ENCODE measurements around the gene TBC1D10B. TPM values are rescaled to one million over a fixed set of nuclear protein-coding genes. Genes with fewer than 3 reads are reported as not detected.
A peak's percentile ranks its signal among the peaks of the same experiment; 100 is the strongest.
"Not testable (repeated sequence)": the region's sequence is repeated elsewhere in the genome, so short reads cannot be mapped to it uniquely, and the experiment has no call there.

The TBC1D10B gene
- total and polyA plus RNA-seq, 9 of the 15 experiments (the other 6 are each of a cell fraction or from before 2014, with no cell fraction given), result 2.2 to 55.4 (median 17.5) TPM

DNA sequence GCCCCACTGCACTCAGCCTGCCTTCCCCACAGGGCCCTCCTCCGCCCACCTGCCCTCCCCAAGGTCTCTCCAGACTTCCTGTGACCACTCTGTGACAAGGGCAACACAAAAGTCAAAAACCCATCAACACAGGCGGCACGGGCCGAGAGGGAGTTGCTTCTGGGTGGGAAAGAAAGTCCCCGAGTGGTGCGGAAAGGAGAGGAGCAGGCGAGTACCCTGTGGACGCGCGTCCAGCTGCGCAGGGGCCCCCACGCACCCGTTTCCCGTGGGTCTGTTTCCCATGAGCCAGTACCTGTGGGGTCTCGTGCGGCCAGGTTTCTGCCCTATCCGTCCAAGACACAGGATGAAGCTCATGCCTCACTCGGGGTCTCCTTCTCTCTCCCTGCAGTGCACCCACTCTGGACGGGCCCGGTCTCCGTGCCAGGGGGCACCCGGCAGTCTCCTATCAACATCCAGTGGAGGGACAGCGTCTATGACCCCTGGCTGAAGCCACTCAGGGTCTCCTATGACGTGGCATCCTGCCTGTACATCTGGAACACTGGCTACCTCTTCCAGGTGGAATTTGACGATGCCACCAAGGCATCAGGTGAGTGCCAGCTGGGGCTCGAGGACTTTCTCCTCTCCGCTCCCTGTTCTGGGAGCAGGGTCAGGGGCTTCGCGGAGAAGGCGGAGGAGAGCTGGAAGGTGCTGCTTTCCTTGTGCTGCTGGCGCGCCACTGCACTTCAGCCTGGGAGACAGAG, 27.4 kb downstream of the TBC1D10B start (continued):
- TF ChIP-seq, protein P1, sequence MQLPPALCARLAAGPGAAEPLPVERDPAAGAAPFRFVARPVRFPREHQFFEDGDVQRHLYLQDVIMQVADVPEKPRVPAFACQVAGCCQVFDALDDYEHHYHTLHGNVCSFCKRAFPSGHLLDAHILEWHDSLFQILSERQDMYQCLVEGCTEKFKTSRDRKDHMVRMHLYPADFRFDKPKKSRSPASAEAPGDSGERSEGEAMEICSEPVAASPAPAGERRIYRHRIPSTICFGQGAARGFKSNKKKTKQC (CRISPR knock-in tag; IDR thresholded peaks at IDR 0.05), result no peak
- no peak for TF ChIP-seq SMARCA4 (IDR thresholded peaks at IDR 0.05)

DNA sequence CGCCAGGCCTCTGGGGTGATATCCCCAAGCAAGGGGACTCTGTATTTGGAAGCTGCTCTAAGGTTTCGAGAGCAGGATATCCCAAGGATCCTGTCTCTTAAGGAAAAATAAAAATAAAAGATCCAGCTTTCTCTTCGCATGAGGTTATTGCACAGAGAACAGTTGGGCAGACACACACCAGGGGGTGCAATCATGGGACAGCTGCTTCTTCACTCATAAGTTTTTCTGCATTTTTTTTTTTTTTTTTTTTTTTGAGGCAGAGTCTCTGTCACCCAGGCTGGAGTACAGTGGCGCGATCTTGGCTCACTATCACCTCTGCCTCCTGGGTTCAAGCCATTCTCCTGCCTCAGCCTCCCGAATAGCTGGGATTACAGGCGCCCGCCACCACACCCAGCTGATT, 28.3 kb downstream of the TBC1D10B start:
- FAIRE-seq, result peak; percentile 52
- H3K9me3 ChIP-seq (replicated peaks; ENCODE audit: control insufficient read depth, insufficient read depth, low read depth, low read length); H3K9me1 ChIP-seq (ENCODE audit: control insufficient read depth, insufficient read depth, low read length); DNase-seq (ENCODE audit: extremely low read depth in 1 of 4, low spot score in 3 of 4); H2AFZ ChIP-seq (ENCODE audit: low read depth, low read length); H3K27me3 ChIP-seq (ENCODE audit: control insufficient read depth in 2 of 2, insufficient read depth in 2 of 2, low read length in 2 of 2); H4K20me1 ChIP-seq (replicated peaks; ENCODE audit: control insufficient read depth, insufficient read depth, low read length); H3K4me2 ChIP-seq (ENCODE audit: insufficient read depth, low read length); ATAC-seq; H3K4me3 ChIP-seq; BruUV-seq (replicated peaks); CTCF ChIA-PET (ENCODE audit: low intra/inter-chr PET ratio); H3K36me3 ChIP-seq (ENCODE audit: control insufficient read depth, insufficient read depth, low read length); H3K79me2 ChIP-seq (ENCODE audit: control insufficient read depth, insufficient read depth, low read length); in situ Hi-C loops (cut with MboI); intact Hi-C loops (cut with micrococcal nuclease); H3K9ac ChIP-seq (ENCODE audit: insufficient read depth in 1 of 2, low read depth in 2 of 2, low read length in 2 of 2); H3K27ac ChIP-seq (ENCODE audit: extremely low read depth, low read depth, low read length): not testable (repeated sequence)
- POLR2A ChIA-PET, result interaction anchor here (0.8 to 1.0 kb wide), 3 partner anchors 10 to 51 kb away, joined by 4 to 7 read pairs (median 5); partner anchors contain the start of gene CD2BP2
- H3K4me1 ChIP-seq (replicated peaks in 1 of 2; ENCODE audit: control insufficient read depth in 2 of 2, insufficient read depth in 2 of 2, low read length in 2 of 2), result peaks cover 0 to 14% of the 10 kb centered on the region in 2 experiments; a peak in 2 of 5 replicates
- WGBS (ENCODE audit: insufficient coverage, low coverage, missing lambda C conversion rate), result 50% methylated on average over 5 of the region's 8 CpGs
- TF ChIP-seq ZNF384 (IDR thresholded peaks at IDR 0.05; ENCODE audit: low read depth, low read length), result peak; percentile 65
- TF ChIP-seq, protein P2, sequence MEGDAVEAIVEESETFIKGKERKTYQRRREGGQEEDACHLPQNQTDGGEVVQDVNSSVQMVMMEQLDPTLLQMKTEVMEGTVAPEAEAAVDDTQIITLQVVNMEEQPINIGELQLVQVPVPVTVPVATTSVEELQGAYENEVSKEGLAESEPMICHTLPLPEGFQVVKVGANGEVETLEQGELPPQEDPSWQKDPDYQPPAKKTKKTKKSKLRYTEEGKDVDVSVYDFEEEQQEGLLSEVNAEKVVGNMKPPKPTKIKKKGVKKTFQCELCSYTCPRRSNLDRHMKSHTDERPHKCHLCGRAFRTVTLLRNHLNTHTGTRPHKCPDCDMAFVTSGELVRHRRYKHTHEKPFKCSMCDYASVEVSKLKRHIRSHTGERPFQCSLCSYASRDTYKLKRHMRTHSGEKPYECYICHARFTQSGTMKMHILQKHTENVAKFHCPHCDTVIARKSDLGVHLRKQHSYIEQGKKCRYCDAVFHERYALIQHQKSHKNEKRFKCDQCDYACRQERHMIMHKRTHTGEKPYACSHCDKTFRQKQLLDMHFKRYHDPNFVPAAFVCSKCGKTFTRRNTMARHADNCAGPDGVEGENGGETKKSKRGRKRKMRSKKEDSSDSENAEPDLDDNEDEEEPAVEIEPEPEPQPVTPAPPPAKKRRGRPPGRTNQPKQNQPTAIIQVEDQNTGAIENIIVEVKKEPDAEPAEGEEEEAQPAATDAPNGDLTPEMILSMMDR (IDR thresholded peaks at IDR 0.05 in 2 of 3, conservative IDR thresholded peaks at IDR 0.05 in 1 of 3; ENCODE audit: insufficient read depth in 2 of 3, low read depth in 1 of 3, low read length in 3 of 3), result 0 out of 6 replicates have a peak, but pooled peaks of 1 of the 3 experiments have one; percentile 14

Measured in K562 (cell line).